Ascending aorta (tissue), 2 donors: ENCODE measurements around the gene GYG2. TPM values are rescaled to one million over a fixed set of nuclear protein-coding genes. Genes with fewer than 3 reads are reported as not detected.
"Not testable (repeated sequence)": the region's sequence is repeated elsewhere in the genome, so short reads cannot be mapped to it uniquely, and the experiment has no call there.

Experiments
- DNase-seq, 2 donors: peaks; one replicate each; pipeline ENCODE4 v3.0.0-alpha.2; 2019; ENCODE audit warnings: low spot score in 2 of 2
- H3K27ac ChIP-seq, 2 donors: fragments of 200-600 bp; sonication (generic); one replicate each; pipeline ENCODE4 v1.5.1; 2016 to 2017; ENCODE audit warnings: mild to moderate bottlenecking in 1 of 2
- H3K27me3 ChIP-seq: fragments of 200-600 bp; sonication (generic); one replicate; pipeline ENCODE4 v1.5.1; 2017
- H3K36me3 ChIP-seq, 2 donors: fragments of 200-600 bp; sonication (generic); one replicate each; pipeline ENCODE4 v1.5.1; 2016
- H3K4me1 ChIP-seq, 2 donors: fragments of 200-600 bp; sonication (generic); one replicate each; pipeline ENCODE4 v1.5.1; 2016 to 2017; ENCODE audit warnings: mild to moderate bottlenecking in 1 of 2
- H3K4me3 ChIP-seq, 2 donors: fragments of 200-600 bp; sonication (generic); one replicate each; pipeline ENCODE4 v1.5.1; 2016 to 2017; ENCODE audit warnings: mild to moderate bottlenecking in 1 of 2
- H3K9me3 ChIP-seq, 2 donors: fragments of 200-600 bp; sonication (generic); one replicate each; pipeline ENCODE4 v1.5.1; 2016
- CTCF ChIP-seq, 3 experiments: fragments of 200-600 bp in 2 of 3; fragments of 450-650 bp in 1 of 3; sonication (generic) in 2 of 3; IDR thresholded peaks; one replicate each; pipeline ENCODE4 v1.5.1; 2016 to 2019; ENCODE audit warnings: antibody characterized with exemption in 3 of 3, mild to moderate bottlenecking in 1 of 3, moderate library complexity in 1 of 3
- intact Hi-C: fragments of 100-400 bp; cut with DNase I; formaldehyde crosslinking; loops from one replicate; pipeline ENCODE4 v1.15.1; 2023
- total RNA-seq: library from RNA; depleted of rRNA; stranded (reverse); fragments of >200 nt; gene quantifications from one replicate; pipeline ENCODE4 v1.1.0, GENCODE V29; 2016

GYG2 gene
- total RNA-seq, 1 donor from 2014 or later = 0.64 TPM

GRCh38 chrX:2889706-2890490 lies 61.2 kb downstream of the GYG2 start:
- H3K9me3 ChIP-seq, intact Hi-C loops, H3K4me1 ChIP-seq, DNase-seq, H3K27me3 ChIP-seq, H3K27ac ChIP-seq, H3K36me3 ChIP-seq: not testable (repeated sequence)
- H3K4me3 ChIP-seq = peak overlapping the region; percentile 47 to 65
- TF ChIP-seq CTCF (IDR thresholded peaks at IDR 0.05) = peak in 2 of 3 experiments; percentile 30 to 40

- H3K4me3 ChIP-seq, H3K27me3 ChIP-seq, H3K27ac ChIP-seq, H3K9me3 ChIP-seq, intact Hi-C loops, DNase-seq, H3K36me3 ChIP-seq, H3K4me1 ChIP-seq: not testable (repeated sequence)
These were observed 62.1 kb downstream of the GYG2 start for GRCh38 chrX:2890536-2891460.

DNA sequence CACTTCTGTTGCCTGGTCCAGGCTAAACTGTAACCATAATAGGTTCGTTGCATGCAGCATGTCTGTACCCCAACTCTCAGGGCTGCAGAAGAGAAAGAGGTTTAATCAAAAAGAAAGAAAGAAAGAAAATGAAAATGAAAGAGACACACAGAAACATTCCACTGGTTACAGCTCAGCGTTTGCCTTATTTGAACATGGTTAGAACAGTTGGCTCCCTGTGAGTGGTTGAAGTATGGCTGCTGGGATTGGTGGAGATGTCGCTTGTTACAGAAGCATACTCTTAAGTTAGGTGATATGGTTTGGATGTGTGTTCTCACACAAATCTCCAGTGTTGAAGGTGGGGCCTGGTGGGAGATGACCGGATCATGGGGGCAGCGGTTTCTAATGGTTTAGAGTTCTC lies 64.1 kb downstream of the GYG2 start:
- intact Hi-C loops = no loop called here
- Histone ChIP-seq H3K9me3 (no peaks in the 10 kb centered on the region), H3K27ac (no peak overlapping the region), H3K4me3 (no peak overlapping the region), H3K4me1 (no peaks in the 10 kb centered on the region), H3K36me3 (no peaks in the 10 kb centered on the region), H3K27me3 (no peaks in the 10 kb centered on the region)
- DNase-seq = no peak
- no peak for TF ChIP-seq CTCF (IDR thresholded peaks at IDR 0.05)

GRCh38 chrX:2894885-2895292 lies 66.2 kb downstream of the GYG2 start:
- no peak for DNase-seq
- H3K9me3 ChIP-seq = no peaks in the 10 kb centered on the region
- H3K27me3 ChIP-seq = no peaks in the 10 kb centered on the region
- no peaks in the 10 kb centered on the region for H3K4me1 ChIP-seq
- H3K36me3 ChIP-seq = no peaks in the 10 kb centered on the region
- no peak for TF ChIP-seq CTCF (IDR thresholded peaks at IDR 0.05)
- no peak overlapping the region for H3K4me3 ChIP-seq
- intact Hi-C loops = no loop called here
- no peak overlapping the region for H3K27ac ChIP-seq

GRCh38 chrX:2897311-2897689 lies 68.6 kb downstream of the GYG2 start:
- H3K27ac ChIP-seq = no peak overlapping the region
- TF ChIP-seq CTCF (IDR thresholded peaks at IDR 0.05) = no peak
- peaks cover 0 to 3% of the 10 kb centered on the region in 2 donors for H3K9me3 ChIP-seq
- no peaks in the 10 kb centered on the region for H3K36me3 ChIP-seq
- H3K4me3 ChIP-seq = no peak overlapping the region
- intact Hi-C loops = no loop called here
- H3K4me1 ChIP-seq = no peaks in the 10 kb centered on the region
- DNase-seq = no peak
- H3K27me3 ChIP-seq = no peaks in the 10 kb centered on the region

GRCh38 chrX:2897690-2898623 lies 69.2 kb downstream of the GYG2 start:
- intact Hi-C loops, H3K36me3 ChIP-seq, H3K4me1 ChIP-seq, H3K9me3 ChIP-seq, H3K27me3 ChIP-seq, H3K27ac ChIP-seq, H3K4me3 ChIP-seq: not testable (repeated sequence)
- peak in 1 of 2 donors; percentile 42 for DNase-seq
